ENCODE results near the gene TEX22.
A peak's percentile ranks its signal among the peaks of the same experiment; 100 is the strongest.

TEX22 gene

GRCh38 chr14:105439710-105440553 lies 41.6 kb downstream of the TEX22 start:
- no peak for DNase-seq (ENCODE audit: low read depth in 2 of 2)

DNA sequence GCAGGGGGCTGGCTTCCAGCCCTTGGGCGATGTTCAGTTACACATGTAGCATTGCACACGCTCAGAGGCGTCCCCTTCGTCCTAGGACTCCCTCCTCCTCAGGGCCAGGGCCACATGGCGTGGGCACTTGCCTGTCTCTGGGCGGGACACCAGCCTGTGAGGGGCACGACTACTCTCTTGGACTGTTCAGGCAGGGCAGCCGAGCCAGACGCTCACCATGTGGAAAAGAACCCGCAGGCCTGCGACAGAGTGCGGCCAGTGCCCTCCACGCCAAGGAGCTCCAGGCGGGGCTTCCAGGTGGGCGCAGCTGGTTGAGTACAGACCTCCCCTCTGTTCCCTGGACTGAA lies 42.2 kb downstream of the TEX22 start:
- no peak for DNase-seq (ENCODE audit: low read depth in 2 of 2)

DNA sequence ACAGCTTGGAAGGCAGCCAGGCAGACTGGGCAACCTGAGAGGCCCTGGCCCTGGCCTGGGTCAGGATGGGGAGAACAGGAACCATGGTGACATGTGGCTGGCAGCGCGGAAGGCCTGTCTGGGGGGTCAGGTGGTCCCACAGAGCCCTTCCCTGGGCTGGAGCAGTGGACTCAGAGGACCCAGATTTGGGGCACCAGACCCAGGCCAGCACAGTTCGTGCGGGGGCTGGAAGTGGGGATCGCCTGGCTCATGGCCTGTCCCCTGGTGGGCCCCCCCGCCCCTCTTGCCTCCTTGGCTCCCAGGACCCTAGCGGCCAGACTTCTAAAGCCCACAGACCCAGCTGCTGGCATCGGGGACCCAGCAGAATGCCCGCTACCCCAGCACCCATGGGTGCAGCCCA lies 42.7 kb downstream of the TEX22 start:
- DNase-seq (ENCODE audit: low read depth in 2 of 2): no peak

GRCh38 chr14:105442125-105442524 lies 43.8 kb downstream of the TEX22 start:
- no peak for DNase-seq (ENCODE audit: low read depth in 2 of 2)

- no peak for DNase-seq (ENCODE audit: low read depth in 2 of 2)
Observed at GRCh38 chr14:105442834-105443233, 44.5 kb downstream of the TEX22 start.

GRCh38 chr14:105444859-105445258 lies 46.5 kb downstream of the TEX22 start:
- DNase-seq (ENCODE audit: low read depth in 2 of 2): no peak

GRCh38 chr14:105445290-105445689 lies 47.0 kb downstream of the TEX22 start:
- no peak for DNase-seq (ENCODE audit: low read depth in 2 of 2)

DNA sequence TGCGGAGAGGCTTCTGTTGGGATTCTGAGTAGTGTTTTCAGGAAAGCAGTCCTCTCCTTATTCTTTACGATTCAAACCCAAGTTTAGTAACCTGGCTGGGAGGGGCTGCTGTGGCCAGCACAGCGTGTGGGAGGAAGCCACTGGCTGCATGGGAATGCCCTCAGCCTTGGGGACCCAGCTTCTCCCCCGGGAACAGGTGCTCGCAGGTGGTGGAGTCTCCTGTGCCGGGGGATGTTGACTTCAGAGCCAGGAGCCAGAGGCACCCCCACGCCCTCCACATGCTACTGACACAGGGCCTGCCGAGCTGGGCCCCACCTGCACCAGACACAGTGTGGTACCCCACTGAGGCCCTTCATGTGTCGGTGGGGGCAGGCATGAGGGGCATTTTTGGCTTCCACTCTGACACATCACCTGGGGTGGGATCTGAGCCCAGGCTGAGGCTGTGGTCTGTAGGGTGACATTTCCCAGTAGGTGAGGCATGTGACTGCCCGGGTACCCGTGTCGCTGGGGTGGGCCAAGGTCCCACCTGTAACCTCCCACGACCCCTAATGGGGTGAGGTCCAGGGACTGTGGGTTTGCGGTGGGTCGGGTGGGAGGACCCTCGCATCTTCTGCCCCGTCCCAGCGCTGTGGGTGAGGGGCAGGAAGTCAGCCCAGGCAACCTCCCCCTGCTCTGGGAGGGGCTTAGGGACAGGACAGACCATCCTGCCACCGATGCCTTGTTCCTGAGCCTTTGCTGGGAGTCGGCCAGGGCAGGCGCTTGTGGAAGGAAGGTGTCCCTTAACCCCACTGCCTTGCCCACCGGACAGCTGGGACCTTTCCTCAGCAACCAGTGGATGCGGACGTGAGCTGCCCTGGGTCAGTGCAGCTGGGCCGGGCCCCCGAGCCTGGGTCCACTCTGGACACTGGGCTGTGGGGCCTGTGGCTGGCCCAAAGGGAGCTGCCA lies 47.8 kb downstream of the TEX22 start:
- no peak for DNase-seq (ENCODE audit: low read depth in 2 of 2)

DNA sequence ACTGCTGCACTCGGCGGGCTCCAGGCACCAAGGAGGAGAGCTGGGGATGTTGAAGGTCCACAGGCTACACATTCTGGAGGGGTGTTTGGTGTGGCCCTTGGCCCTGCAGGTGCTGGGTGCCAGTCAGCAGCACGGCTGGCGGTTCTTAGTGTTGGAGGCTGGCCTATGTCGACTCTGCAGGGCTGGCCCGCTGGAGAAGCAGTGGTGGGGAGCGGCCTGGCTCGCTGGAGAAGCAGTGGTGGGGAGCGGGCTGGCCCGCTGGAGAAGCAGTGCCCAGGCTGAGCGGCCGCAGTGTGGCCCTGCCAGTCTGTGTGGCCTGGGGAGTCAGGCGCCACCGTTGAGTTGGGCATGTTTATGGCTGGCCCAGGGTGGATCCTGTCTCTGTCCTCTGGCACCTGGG lies 48.6 kb downstream of the TEX22 start:
- no peak for DNase-seq (ENCODE audit: low read depth in 2 of 2)

DNA sequence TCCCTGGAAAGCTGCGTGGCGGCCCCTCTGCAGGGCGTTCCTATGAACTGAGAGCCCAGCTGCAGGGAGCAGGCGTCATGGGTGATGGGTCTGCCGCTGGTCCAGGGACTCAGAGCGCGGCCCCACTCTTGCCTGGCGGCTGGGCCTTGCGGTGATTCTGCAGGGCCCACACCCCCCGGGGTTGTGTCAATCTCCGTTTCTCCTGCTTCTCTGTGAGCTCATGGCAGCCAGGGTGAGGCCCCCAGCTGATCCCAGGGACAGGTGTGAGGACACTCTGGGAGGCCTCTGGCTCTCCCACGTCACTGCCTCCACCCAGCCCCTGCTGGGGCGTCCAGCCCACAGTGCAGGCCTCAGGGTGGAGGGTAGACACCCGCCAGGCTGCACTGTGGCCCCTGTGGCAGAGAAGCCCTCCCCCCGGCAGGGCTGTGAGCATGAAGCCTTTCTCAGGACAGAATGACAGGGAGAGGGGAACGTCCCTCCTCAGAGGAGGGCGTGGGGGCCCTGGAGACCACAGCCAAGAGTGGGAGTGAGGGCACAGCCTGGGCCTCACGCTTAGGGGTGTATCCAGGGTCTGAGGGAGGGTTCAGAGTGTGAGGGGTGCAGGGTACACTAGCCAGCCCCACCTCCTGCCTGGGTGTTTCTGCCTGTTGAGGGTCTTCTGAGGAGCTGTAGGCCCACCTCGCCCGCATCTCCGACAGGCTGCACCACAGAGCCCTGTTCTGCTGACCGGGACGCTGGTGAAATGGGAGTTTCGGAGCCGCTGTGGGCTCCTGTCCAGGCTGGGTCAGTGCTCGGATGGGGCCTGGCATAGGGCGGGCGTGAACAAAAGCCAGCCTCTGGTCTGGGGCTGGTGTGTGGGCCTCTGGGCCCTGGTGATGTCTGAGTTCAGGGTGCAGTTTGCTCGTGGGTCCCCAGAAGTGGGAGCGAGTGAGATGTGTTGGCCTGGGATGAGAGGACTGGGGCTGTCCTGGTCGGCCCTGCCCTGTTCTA lies 49.6 kb downstream of the TEX22 start:
- DNase-seq (ENCODE audit: low read depth in 2 of 2): no peak

GRCh38 chr14:105448706-105449111 lies 50.4 kb downstream of the TEX22 start:
- peak; percentile 29 to 53 for DNase-seq (ENCODE audit: low read depth in 2 of 2)

- DNase-seq (ENCODE audit: low read depth in 2 of 2): no peak
Observed at GRCh38 chr14:105449276-105450122, 51.2 kb downstream of the TEX22 start.

GRCh38 chr14:105450123-105450505 lies 51.8 kb downstream of the TEX22 start:
- no peak for DNase-seq (ENCODE audit: low read depth in 2 of 2)

DNA sequence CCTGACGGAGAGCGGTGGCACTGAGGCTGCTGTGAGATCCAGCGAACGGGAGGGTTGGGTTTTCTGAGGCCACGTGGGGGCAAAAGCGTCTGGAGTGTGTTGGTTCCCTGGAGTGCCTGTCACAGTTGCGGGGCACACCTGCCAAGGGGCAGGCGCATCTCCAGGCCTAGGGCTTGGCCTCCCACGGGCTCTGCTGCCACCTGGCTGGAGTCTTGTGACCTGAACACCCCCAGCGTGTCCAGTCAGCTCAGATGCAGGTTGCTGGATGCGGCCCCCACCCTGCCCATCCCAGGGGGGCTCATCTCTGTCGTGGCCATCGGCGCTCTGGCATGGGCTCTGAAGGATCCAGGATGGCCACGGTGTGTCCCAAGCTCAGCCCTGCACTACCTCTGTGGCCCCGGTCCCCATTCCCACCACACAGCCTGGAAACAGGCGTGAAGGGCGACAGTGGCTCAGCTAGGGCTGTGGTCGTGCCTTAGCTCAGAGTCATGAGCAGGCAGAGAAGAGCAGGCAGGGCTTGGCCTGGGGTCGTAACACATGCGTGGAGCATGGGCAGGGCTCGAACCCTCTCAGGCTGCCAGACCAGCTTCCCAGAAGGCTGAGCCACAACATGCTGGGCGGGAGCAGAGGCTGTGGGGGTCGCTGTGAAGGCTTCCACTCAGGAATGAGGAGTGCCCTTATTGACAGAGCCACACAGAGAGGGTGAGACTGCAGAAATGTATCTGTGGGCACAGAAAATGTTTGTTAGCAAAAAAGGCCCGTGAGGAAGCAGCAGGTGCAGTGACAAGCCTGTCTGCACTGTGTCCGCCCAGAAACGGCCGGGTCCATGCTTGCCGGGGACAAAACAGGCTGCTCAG lies 52.8 kb downstream of the TEX22 start:
- no peak for DNase-seq (ENCODE audit: low read depth in 2 of 2)

DNA sequence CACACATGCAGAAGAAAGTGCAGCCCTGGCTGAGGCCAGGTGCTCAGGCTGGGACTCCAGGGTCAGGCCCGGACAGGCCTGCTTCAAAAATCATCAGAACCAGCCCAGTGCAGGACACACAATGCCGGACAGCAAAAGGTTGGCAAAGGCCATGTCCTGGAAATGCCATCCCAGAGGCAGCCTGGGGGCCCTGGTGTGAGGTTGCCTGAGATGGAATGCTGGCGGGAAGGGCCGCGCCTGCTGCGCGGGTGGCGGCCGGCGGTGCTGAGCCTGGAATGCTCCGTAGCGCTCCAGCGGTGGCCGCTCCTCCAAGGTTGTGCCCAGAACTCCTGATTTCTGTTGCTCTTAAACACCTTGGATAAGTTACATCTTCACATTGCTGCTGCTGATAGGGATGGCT lies 54.6 kb downstream of the TEX22 start:
- no peak for DNase-seq (ENCODE audit: low read depth in 2 of 2)

- DNase-seq (ENCODE audit: low read depth in 2 of 2): no peak
Observed at GRCh38 chr14:105453847-105454246, 55.5 kb downstream of the TEX22 start.

DNA sequence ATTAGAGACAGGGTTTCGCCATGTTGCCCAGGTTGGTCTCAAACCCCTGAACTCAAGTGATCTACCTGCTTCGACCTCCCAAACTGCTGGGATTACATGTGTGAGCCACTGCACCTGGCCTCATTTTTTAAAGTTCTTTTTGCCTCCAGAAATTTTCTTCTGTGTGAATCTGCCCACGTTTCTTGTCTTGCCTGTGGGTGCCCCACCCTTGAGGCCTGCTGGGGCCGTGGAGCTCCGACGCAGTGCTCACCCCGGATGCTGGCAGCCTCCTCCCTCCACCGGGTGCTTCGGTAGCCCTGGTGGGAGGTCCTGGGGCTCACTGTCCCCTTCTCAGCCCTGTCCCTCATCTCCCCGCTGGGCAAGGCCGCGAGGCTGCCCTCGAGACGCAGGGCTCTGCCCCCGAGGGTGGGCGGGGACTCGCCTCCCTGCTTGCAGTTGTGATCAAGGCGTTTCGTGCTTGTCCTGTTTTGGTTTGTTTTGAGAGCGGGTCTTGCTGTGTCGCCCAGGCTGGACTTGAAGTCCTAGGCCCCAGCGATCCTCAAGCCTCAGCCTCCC lies 56.8 kb downstream of the TEX22 start:
- no peak for DNase-seq (ENCODE audit: low read depth in 2 of 2)

- DNase-seq (ENCODE audit: low read depth in 2 of 2): no peak
Observed at GRCh38 chr14:105455766-105456660, 57.7 kb downstream of the TEX22 start.

All from stimulated activated CD8-positive, alpha-beta memory T cell treated with anti-CD3 and anti-CD28 coated beads, Interleukin-2, amount 100 ng/mL, for 1 hour (primary cell).